HG02884 (cell line): Measurements from ENCODE around the gene ANG.
"Not testable (repeated sequence)": the region's sequence is repeated elsewhere in the genome, so short reads cannot be mapped to it uniquely, and the experiment has no call there.

ENCODE experiments used
- ATAC-seq: cut with Tn5 transposase; IDR thresholded peaks from one replicate; pipeline ENCODE4 v1.9.1; 2021; ENCODE audit warnings: mild to moderate bottlenecking, moderate library complexity; ENCODE audit not compliant: unreplicated experiment

ANG gene

DNA sequence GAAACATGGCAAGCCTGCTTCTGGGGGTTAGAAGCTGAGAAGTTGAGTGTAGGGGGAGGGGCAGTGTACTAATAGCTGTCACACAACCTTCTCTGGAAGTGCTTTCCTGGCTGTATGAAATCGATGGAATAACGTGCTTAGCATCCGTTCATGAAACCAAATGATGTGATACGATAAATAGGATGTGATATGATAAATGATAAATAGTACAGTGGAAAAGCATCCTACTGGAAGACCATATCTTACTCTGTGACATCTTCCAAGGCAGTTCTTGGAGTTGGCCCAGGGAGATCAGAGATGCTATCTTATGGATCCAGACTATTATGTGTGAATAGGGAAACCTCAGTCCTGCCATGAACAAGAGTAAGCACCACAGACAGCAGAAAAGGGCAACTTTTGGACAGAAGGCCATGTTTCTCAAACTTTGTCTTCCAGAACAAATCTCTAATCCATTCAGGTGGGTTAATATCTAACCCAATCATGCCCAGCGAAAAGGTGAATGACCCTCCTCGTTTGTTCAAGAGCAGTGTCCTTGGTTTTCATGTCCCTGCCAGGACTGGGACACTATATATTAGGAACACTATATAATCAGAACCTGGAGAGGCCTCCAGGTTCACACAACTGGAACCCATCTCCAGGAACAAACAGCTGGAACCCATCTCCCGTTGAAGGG is at the start of gene ANG:
TSS of gene ANG (plus strand) at position 598 of the 673 bp plus-strand sequence. CDS start 4,801 bp downstream, outside the sequence.
- ATAC-seq, result no peak

DNA sequence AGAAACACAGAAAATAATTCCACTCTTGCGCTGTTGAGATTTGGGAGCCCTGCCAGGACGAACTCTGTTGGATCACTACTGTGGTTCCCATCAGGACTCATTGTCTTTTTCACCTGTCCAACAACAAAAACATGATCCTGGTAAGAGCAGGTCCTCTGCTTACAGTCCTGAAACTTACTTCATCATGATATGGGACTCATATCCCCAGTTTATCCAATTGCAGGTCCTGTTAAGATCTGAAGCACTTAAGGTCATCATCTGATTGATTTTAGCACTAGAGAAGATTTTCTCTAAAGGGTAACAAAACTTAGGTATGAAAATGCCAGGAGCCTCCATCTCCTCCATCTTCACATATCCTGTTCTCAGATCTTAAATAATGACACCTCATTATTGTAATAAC is 47.0 kb upstream of the ANG start, which contains the start of gene OR6S1:
TSS of gene OR6S1 (minus strand) at position 101 of the 400 bp plus-strand sequence. CDS start at position 101, 0 bp downstream.
- ATAC-seq, result no peak

DNA sequence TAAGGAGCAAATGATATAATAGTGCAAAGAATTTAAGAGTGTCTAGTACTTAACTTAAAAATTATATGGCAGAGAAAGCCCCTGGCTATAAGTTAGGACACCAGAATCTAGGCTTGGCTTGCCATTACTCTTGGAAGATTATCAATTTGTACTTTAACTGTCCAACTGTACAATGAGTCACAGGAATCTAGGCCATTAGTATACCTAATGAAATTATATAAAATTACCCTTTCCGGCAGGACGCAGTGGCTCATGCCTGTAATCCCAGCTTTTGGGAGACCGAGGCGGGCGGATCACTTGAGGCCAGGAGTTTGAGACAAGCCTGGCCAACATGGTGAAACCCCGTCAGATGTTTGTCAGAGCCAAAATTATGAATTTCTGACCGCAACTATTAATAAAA is 46.4 kb upstream of the ANG start:
- ATAC-seq, result no peak

DNA sequence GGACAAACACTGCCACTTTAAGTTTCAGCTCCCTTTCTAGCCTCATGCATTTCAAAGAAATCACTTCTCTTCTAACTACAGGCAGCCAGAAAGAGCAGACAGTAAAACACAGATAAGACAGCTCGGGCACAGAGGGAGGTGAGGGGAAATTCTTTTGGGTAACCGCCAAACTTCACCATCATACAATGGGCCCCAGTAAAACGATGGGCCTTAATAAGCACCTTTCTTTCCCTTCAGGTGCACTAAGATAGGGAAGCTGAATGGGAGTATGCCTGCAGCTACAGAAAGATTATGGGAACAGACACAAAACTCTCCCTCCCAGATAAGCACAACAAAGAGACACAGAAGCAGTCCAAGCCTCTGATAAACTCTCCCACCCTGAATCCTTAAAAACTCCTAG is 45.8 kb upstream of the ANG start:
- ATAC-seq, result not testable (repeated sequence)

DNA sequence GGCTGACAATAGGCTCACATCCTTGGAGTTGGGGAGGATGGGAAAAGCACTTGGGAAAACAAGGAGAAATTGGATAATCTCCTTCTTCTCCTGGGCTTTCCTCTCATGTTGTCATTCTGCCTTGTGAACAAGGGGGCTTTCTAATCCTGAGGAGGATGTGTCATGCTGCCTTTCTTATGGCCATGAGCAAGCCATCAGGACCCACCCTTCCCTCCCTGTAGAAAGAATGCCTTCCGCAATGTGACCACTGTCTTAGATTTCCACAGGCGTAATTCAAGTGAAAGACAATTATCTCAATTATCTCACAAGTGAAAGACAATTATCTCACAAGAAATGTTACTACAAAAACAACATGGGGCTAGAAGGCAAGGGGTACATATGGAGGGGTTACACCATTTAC is 44.0 kb upstream of the ANG start:
- ATAC-seq, result no peak

DNA sequence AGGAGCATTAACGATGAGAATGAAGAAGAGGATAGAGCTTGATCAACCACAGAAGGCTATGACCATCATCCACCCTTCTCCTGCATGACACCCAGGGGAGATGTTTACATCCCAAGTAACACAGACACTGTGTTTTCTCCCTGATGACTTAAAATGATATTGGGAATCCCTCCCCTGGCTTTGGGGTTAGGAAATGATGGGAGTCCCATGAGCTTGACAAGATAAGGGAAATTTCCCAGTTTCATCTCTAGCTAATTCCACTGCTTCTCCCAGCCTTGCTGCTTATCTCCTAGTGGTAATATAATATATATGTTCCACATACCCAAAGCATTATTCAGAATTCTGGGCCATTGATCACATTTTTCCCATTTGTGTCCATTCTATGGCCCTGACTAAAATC is 43.1 kb upstream of the ANG start:
- ATAC-seq, result no peak

DNA sequence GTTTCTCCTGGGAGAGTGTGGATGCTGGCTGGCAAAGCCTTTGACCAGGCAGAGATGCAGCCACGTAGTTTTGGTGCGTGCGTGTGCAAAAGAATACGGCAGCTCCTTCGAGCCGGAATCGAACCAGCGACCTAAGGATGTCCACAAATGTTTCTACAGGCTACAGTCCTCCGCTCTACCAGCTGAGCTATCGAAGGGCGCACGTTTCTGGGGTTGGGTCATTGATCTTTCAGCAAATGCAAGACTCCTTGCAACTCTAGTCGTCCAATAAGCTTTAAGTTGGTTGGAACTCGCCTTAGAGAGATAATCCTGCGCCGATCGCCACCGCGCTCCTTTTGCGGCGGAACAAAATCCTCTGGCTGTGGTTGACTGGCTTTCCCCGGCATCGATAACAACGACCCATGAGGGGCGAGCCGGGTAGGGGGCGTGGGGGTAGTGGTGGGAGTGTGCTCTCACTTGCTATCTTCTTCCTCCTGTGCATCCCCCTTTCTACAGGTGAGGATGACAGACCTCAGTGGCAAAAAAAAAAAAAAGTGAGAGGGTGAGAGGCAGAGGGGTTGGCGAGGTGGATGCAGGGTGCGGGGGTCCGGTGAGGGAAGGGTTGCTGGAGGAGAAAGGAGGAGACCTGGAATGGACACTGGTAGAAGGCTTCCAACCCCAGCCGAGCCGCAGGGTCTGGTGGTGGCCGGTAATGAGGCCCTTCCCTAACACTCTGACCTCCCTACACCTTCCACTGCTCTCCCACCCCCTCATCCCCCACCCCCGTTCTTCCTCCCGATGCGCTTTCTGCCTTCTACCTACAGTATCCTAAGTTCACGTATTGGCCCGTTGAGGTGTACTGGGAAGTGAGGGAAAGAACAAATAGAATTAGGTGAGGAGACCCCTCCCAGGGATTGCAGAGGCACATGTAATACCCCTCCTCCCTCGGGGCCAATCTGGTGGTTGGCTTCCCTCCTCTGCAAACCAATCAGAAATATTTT is 35.3 kb upstream of the ANG start:
- no peak for ATAC-seq

DNA sequence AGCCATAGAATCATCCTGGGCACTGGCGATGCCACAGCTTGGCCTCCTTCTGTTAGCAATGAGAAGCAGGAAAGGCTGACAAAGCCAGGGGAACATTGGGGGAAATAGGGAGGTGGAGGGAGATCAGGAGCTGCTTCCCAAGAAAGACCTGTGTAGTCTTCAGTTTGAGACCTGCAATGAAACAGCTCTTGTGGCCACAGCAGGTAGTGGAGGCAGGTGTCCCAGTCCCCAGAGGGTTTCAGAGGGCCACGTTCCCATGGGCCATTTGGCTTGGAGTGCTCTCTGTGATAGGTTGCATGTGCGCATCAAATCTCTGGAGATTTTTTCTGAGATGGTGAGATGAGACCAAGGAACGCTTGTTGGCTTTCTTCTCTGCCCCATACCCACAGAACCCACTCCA is 32.7 kb upstream of the ANG start:
- no peak for ATAC-seq

DNA sequence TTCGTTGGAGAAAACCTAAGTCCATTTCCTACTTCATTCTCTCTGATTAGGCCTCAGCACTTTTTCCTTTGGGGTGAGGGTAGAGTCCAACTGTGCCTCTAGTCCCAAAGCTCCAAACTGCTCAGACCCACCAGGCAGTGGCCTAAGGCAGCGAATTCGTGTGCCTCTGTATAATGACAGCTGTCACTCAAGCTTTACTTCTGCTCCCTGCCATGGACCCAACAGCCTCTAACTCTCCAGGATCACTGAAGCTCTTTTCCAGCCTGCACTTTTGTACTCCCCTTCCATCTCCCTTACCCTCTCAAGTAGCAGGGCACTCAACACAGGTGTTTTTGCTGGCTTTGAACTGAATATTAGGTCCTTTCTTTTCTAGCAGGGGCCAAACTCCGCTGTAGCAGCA is 32.3 kb upstream of the ANG start:
- ATAC-seq, result no peak

DNA sequence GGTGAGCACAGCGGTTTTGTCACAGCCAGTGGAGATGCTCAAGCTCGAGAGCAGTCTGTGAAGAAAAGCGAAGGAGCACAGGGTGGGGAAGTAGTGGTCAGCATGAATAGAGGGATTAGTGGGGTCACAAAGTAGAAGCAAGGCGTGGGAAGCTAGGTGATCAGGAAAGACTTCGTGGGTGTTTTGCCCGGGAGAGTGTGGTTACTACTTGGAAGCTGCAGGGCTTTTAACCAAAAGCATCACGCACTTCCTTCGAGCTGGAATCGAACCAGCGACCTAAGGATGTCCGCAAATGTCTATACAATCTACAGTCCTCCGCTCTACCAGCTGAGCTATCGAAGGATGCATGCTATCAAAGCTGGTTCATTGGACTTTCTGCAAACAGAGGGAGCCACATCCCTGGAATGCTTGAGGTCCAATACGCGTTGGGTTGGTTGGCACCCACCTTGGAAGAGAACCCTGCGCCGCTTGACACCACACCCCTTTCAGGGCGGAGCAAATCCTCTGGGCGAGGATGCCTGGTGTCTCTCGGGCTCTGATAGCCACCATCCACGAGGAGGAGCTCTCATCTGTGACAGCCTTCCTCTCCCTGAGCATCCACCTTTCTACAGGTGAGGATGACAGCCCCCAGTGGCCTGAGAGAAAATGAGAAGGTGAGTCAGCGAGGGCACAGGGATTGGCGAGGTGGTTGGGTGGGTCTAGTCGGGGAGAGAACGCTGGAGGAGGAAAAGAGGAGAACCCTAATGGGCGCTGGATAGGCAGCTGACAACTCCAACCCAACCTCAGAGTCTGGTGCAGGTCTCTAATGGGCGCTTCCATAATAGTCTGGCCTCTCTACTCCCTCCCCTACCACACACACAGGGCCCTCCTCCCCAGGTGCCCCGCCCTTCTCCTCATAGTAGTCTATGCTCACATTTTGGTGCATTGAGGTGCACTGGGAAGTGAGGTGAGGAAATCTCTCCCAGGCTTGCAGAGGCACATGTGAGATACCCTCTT is 31.1 kb upstream of the ANG start:
- ATAC-seq, result no peak

DNA sequence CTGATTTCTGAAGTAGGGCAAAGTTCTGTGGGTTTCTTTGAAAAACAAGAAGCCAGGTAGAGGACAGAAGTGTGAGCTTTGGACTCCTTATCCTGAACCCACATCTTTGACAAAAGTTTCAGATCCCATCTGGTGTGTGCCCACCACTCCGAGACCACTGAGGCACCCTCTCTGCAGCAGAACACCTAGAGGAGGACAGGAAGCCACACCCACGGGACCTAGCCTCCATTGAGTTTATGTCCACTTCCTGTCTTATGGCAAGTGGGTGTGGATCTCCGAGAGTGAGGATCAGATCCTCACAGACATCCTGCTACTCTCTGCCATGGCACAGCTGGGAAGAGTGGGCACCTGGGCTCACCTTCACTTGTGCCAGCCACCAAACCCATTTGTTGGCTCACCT is 30.3 kb upstream of the ANG start:
- no peak for ATAC-seq

DNA sequence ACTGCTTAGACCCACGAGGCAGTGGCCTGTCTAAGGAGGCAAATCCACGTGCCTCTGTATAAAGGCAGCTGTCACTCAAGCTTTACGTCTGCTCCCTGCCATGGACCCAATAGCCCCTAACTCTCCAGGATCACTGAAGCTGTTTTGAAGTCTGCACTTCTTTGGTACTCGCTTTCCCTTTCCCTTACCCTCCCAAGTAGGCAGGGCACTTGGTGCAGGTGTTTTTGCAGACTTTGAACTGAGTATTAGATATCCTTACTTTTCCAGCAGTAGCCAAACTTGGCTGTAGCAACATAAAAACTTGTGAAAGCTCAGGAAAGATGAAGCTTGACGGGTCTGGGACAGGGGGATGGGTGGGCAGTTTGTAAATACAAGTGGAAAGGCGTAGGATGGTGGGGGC is 29.2 kb upstream of the ANG start:
- no peak for ATAC-seq

DNA sequence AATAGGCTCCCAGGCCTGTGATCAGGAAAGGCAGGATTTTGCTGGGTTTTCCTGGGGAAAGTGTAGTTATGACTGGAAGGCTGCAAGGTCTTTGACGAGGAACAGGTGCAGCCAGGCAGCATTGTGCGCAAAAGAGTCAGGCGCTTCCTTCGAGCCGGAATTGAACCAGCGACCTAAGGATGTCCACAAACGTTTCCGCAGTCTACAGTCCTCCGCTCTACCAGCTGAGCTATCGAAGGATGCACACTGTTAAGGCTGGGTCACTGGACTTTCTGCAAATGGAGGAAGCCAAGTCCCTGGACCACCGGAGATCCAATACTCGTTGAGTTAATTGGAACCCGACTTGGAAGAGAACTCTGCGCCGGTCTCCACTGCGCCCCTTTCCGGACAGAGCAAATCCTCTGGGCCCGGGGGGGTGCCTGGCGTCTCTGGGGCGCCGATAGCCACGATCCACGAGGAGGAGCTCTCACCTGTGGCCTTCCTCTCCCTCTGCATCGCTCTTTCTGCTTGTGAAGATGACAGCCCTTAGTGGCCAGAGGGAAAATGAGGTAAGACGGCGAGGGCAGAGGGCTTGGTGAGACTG is 28.7 kb upstream of the ANG start:
- ATAC-seq, result no peak

DNA sequence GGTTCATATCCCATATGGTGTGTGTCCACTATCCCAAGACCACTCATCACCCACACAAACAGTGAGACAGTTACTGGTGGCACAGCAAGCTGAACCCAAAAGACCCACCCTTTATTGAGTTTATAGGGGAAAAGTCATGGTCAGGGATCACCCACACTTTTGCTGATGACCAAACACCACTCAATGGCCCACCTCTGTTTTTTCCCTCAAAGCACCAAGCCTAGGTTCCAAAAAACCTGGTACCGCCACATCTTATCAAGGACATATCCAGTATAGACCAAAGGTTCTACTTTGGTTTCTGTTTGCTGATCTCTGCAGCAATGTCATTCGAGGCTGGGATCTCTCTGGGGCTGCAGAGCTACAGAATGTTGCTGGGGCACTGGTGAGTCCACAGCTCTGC is 27.4 kb upstream of the ANG start:
- no peak for ATAC-seq

DNA sequence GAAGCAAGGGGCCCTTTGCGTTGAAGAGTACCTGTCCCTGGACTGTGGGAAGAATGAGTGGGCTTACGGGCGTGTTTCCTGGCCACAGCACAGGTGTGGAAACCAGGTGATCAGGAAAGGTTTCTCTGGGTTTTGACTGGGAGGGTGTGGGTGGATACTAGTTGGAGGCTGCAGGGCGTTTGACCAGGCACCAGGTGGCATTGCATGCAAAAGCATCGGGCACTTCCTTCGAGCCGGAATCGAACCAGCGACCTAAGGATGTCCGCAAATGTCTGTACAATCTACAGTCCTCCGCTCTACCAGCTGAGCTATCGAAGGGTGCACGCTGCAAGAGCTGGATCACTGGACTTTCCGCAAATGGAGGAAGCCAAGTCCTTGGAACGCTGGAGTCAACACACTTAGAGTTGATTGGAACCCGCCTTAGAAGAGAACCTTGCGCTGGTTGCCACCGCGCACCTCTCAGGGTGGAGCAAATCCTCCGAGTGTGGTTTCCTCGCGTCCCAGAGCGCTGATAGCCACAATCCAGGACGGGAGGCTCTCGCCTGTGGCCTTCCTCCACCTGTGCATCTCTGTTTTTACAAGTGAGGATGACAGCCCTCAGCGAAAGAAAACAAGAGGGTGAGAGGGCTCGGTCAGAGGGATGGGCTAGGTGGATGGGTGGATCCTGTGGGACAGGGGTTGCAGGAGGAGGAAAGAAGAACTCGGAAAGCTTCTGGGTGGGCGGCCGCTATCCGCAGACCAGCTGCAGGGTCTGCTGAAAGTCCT is 25.4 kb upstream of the ANG start:
- ATAC-seq, result peak; percentile 62

DNA sequence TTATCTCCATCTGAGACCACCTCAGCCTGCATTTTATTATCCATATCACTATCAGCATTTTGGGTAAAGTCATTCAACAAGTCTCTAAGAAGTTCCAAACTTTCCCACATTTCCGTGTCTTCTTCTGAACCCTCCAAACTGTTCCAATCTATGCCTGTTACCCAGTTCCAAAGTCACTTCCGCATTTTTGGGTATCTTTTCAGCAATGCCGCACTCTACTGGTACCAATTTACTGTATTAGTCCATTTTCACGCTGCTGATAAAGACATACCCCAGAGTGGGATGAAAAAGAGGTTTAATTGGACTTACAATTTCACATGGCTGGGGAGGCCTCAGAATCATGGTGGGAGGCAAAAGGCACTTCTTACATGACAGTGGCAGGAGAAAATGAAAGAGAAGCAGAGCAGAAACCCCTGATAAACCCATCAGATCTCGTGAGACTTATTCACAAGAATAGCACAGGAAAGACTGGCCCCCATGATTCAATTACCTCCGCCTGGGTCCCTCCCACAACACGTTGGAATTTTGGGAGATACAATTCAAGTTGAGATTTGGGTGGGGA is 22.1 kb upstream of the ANG start:
- not testable (repeated sequence) for ATAC-seq

DNA sequence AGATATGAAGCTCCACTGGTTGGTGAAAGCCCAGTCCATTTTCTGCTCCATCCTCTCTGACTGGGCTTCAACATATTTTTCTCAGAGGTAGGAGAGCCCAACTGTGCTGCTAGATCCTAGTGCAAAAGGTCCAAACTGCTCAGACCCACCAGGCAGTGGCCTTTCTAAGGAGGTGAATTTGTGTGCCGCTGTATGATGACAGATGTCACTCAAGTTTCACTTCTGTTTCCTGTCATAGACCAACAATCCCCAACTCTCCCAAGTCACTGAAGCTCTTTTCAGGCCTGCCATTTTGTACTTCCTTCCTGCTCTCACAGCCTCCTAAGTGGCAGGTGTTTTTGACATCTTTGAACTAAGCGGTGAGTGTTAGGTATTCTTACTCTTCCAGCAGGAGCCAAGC is 20.6 kb upstream of the ANG start:
- ATAC-seq, result peak; percentile 68

DNA sequence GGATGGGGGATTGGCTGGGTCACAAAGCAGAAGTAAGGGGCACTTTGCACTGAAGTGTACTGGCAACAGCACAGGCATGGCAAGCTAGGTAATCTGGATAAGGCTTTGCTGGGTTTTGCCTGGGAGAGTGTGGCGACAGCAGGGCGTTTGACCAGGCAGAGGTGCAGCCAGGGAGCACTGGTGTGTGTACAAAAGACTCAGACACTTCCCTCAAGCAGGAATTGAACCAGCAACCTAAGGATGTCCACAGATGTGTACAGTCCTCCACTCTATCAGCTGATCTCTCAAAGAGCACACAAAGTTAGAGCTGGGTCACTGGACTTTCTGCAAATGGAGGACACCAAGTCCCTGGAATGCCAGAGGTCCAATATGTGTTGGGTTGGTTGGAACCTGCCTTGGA is 19.6 kb upstream of the ANG start:
- ATAC-seq, result no peak

DNA sequence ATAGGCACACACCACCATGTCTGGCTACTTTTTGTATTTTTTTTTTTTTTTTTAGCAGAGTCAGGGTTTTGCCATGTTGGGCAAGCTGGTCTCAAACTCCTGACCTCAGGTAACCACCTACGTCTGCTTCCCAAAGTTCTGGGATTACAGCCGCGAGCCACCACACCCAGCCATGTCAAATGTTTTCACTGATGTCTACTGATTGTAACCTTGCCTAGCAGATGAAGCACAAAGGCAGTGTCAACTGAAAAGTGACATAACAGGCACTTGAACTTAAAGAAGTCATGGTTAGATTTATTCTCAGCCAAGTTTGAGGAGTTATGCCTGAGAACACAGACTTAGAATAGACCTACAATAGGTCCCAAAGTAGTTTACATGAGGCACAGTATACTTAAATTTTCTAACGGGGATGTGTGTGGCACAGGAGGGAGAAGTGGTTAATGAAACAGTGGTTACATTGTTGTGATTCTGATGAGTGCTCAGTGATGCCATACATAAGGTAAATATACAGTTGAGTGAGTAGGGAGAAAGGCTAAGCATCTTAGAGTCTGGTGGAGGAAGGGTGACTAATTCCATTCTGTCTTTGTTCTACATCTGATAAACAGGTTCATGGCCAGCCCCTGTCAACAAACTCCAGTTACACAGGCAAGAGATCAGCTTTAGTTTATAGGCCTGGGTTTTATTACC is 16.8 kb upstream of the ANG start:
- no peak for ATAC-seq
